Measurements from ENCODE around the gene CAMTA1.

CAMTA1 gene

DNA sequence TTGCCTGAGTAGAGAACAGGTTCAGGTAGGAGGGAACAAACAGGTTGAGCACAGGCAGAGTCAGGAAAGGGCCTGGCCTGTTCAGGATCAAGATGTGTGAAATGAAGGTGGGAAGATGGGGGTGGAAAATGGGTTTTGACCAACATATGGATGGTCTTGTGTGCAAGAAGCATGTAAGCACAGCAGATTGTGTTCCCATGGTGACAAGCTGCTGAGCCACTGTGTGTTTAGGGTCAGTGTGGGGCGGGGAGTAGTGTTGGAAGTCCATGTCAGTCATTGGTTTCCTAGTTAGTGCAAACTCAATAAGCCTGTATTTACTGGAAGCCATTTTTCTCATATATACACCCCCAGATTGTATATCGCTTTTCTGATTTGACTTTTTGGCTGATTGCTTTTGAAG, 111.9 kb downstream of the CAMTA1 start:
- Histone ChIP-seq H3K27ac (ENCODE audit: low read depth, low read length) (no peak overlapping the region), H3K27me3 (ENCODE audit: control insufficient read depth, insufficient read depth, low read length) (no peaks in the 10 kb centered on the region), H3K4me1 (ENCODE audit: control insufficient read depth, insufficient read depth, low read length) (no peaks in the 10 kb centered on the region)

DNA sequence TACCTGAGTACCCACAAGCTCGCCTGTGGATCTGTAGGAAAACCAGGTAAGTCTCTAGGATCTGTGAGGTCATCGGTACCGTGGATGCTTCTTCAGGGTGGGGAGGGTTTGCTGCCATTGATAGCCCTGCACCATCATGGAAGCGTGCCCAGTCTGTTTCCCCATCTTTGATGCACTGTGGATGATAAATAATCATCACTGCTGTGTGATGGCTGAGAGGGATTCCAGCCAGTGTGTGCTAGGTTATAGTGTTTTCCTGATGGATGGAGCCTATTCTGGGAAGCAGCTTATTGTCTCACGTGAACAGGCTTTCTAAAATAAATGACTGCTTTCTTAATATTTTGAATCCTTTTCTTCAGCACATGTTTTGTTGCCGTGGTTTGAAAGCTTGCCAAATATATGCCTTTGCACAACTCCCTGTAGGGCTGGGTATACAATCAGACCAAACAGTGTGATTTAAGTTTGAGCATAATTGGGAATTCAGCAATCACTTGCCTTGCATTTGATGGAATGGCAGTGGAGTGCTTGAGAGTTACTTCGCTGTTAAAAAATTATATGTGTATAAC, 113.8 kb downstream of the CAMTA1 start:
- no peak overlapping the region for H3K4me3 ChIP-seq (ENCODE audit: low read depth, low read length)

More for the DNA sequence above, 111.9 kb downstream of the CAMTA1 start:
- H3K9ac ChIP-seq (ENCODE audit: low read depth, low read length) = no peak overlapping the region
- no peaks in the 10 kb centered on the region for H3K9me3 ChIP-seq (ENCODE audit: control insufficient read depth, insufficient read depth, low read length)
- H3K36me3 ChIP-seq (ENCODE audit: control insufficient read depth, insufficient read depth, low read length) = no peaks in the 10 kb centered on the region
- H3K4me3 ChIP-seq (ENCODE audit: low read depth, low read length) = no peak overlapping the region

DNA sequence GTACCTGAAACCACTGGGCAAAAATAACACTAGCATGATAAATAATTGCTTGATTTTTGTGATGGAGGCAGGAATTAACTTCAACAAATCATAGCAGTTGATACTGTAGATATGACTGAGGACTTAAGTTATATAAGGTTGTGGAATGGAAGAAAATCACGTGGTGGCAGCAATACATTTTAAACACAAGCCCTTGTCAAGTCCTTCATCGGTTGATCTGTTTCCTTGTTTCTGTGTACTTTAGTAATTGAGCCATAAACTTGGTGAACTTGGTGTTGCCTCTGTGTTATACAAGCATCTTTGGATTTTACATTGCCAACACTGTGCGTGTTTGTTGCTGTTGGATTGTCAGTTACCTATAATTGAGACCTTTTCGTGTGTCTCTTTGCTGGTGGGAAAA, 114.4 kb downstream of the CAMTA1 start:
- no peak overlapping the region for H3K27ac ChIP-seq (ENCODE audit: low read depth, low read length)
- no peaks in the 10 kb centered on the region for H3K36me3 ChIP-seq (ENCODE audit: control insufficient read depth, insufficient read depth, low read length)
- no peaks in the 10 kb centered on the region for H3K9me3 ChIP-seq (ENCODE audit: control insufficient read depth, insufficient read depth, low read length)
- no peak overlapping the region for H3K9ac ChIP-seq (ENCODE audit: low read depth, low read length)
- H3K27me3 ChIP-seq (ENCODE audit: control insufficient read depth, insufficient read depth, low read length) = no peaks in the 10 kb centered on the region
- no peak overlapping the region for H3K4me3 ChIP-seq (ENCODE audit: low read depth, low read length)
- no peaks in the 10 kb centered on the region for H3K4me1 ChIP-seq (ENCODE audit: control insufficient read depth, insufficient read depth, low read length)

More for the DNA sequence above, 113.8 kb downstream of the CAMTA1 start:
- Histone ChIP-seq H3K27me3 (ENCODE audit: control insufficient read depth, insufficient read depth, low read length) (no peaks in the 10 kb centered on the region), H3K9me3 (ENCODE audit: control insufficient read depth, insufficient read depth, low read length) (no peaks in the 10 kb centered on the region), H3K4me1 (ENCODE audit: control insufficient read depth, insufficient read depth, low read length) (no peaks in the 10 kb centered on the region), H3K9ac (ENCODE audit: low read depth, low read length) (no peak overlapping the region), H3K27ac (ENCODE audit: low read depth, low read length) (no peak overlapping the region), H3K36me3 (ENCODE audit: control insufficient read depth, insufficient read depth, low read length) (no peaks in the 10 kb centered on the region)

DNA sequence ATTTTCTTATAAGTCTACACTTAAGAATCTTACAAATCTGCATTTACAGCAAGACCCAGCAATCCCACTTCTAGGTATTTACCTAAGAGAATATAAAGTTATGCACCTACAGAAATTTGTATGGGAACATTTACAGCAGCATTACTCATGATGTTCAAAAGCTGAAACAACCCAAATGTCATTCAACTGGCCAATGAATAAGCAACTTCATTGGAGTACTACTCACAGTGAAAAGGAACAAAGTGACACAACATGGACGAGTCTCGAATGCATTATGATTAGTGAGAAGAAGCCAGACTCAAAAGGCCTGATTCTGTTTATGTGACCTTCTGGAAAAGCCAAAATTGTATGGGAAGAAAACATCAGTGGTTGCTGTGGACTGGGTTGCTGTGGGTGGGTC, 116.9 kb downstream of the CAMTA1 start:
- no peaks in the 10 kb centered on the region for H3K36me3 ChIP-seq (ENCODE audit: control insufficient read depth, insufficient read depth, low read length)
- no peak overlapping the region for H3K27ac ChIP-seq (ENCODE audit: low read depth, low read length)
- H3K9ac ChIP-seq (ENCODE audit: low read depth, low read length) = no peak overlapping the region
- peaks cover 9% of the 10 kb centered on the region for H3K4me1 ChIP-seq (ENCODE audit: control insufficient read depth, insufficient read depth, low read length)
- H3K9me3 ChIP-seq (ENCODE audit: control insufficient read depth, insufficient read depth, low read length) = no peaks in the 10 kb centered on the region
- H3K4me3 ChIP-seq (ENCODE audit: low read depth, low read length) = no peak overlapping the region
- no peaks in the 10 kb centered on the region for H3K27me3 ChIP-seq (ENCODE audit: control insufficient read depth, insufficient read depth, low read length)

- H3K4me3 ChIP-seq (ENCODE audit: low read depth, low read length) = no peak overlapping the region
- no peaks in the 10 kb centered on the region for H3K36me3 ChIP-seq (ENCODE audit: control insufficient read depth, insufficient read depth, low read length)
- no peaks in the 10 kb centered on the region for H3K27me3 ChIP-seq (ENCODE audit: control insufficient read depth, insufficient read depth, low read length)
- no peak overlapping the region for H3K9ac ChIP-seq (ENCODE audit: low read depth, low read length)
- no peaks in the 10 kb centered on the region for H3K9me3 ChIP-seq (ENCODE audit: control insufficient read depth, insufficient read depth, low read length)
- peaks cover 13% of the 10 kb centered on the region for H3K4me1 ChIP-seq (ENCODE audit: control insufficient read depth, insufficient read depth, low read length)
- H3K27ac ChIP-seq (ENCODE audit: low read depth, low read length) = no peak overlapping the region
These were observed 119.4 kb downstream of the CAMTA1 start for GRCh38 chr1:6904476-6905170.

- no peaks in the 10 kb centered on the region for H3K36me3 ChIP-seq (ENCODE audit: control insufficient read depth, insufficient read depth, low read length)
- no peak overlapping the region for H3K9ac ChIP-seq (ENCODE audit: low read depth, low read length)
- no peaks in the 10 kb centered on the region for H3K9me3 ChIP-seq (ENCODE audit: control insufficient read depth, insufficient read depth, low read length)
- no peak overlapping the region for H3K27ac ChIP-seq (ENCODE audit: low read depth, low read length)
- H3K4me3 ChIP-seq (ENCODE audit: low read depth, low read length) = no peak overlapping the region
- no peaks in the 10 kb centered on the region for H3K27me3 ChIP-seq (ENCODE audit: control insufficient read depth, insufficient read depth, low read length)
- peaks cover 13% of the 10 kb centered on the region for H3K4me1 ChIP-seq (ENCODE audit: control insufficient read depth, insufficient read depth, low read length)
These were observed 120.1 kb downstream of the CAMTA1 start for GRCh38 chr1:6905331-6905730.

DNA sequence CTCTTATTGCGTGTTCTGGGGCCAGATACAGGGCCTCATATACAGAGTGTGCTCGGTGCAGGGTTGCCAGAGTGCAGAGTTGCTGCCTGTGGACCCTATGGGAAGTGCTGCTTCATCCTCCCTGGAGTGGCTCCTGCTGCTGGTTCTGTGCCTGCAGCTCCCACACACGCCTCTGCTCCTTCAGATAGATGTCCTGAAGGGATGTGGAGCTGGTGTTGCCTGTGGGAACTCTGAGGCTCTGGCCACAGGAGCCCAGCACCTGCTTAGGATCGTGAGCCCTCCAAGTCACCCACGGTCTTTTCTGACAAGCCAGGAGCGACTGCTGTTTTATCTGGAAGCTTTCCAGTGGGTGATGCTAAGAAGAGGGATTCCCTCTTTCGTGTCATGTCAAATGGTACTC, 120.5 kb downstream of the CAMTA1 start:
- Histone ChIP-seq H3K9me3 (ENCODE audit: control insufficient read depth, insufficient read depth, low read length) (no peaks in the 10 kb centered on the region), H3K27me3 (ENCODE audit: control insufficient read depth, insufficient read depth, low read length) (no peaks in the 10 kb centered on the region), H3K36me3 (ENCODE audit: control insufficient read depth, insufficient read depth, low read length) (no peaks in the 10 kb centered on the region), H3K4me1 (ENCODE audit: control insufficient read depth, insufficient read depth, low read length) (peaks cover 13% of the 10 kb centered on the region), H3K4me3 (ENCODE audit: low read depth, low read length) (no peak overlapping the region), H3K27ac (ENCODE audit: low read depth, low read length) (no peak overlapping the region), H3K9ac (ENCODE audit: low read depth, low read length) (no peak overlapping the region)

- H3K9ac ChIP-seq (ENCODE audit: low read depth, low read length) = no peak overlapping the region
- no peaks in the 10 kb centered on the region for H3K27me3 ChIP-seq (ENCODE audit: control insufficient read depth, insufficient read depth, low read length)
- H3K27ac ChIP-seq (ENCODE audit: low read depth, low read length) = no peak overlapping the region
- peaks cover 20% of the 10 kb centered on the region for H3K4me1 ChIP-seq (ENCODE audit: control insufficient read depth, insufficient read depth, low read length)
- H3K4me3 ChIP-seq (ENCODE audit: low read depth, low read length) = no peak overlapping the region
- H3K9me3 ChIP-seq (ENCODE audit: control insufficient read depth, insufficient read depth, low read length) = no peaks in the 10 kb centered on the region
- H3K36me3 ChIP-seq (ENCODE audit: control insufficient read depth, insufficient read depth, low read length) = no peaks in the 10 kb centered on the region
These were observed 121.5 kb downstream of the CAMTA1 start for GRCh38 chr1:6906783-6907182.

GRCh38 chr1:6907201-6907600, 121.9 kb downstream of the CAMTA1 start:
- H3K4me1 ChIP-seq (ENCODE audit: control insufficient read depth, insufficient read depth, low read length) = peaks cover 24% of the 10 kb centered on the region
- no peak overlapping the region for H3K4me3 ChIP-seq (ENCODE audit: low read depth, low read length)
- no peaks in the 10 kb centered on the region for H3K9me3 ChIP-seq (ENCODE audit: control insufficient read depth, insufficient read depth, low read length)
- H3K27me3 ChIP-seq (ENCODE audit: control insufficient read depth, insufficient read depth, low read length) = no peaks in the 10 kb centered on the region
- no peak overlapping the region for H3K9ac ChIP-seq (ENCODE audit: low read depth, low read length)
- no peaks in the 10 kb centered on the region for H3K36me3 ChIP-seq (ENCODE audit: control insufficient read depth, insufficient read depth, low read length)
- H3K27ac ChIP-seq (ENCODE audit: low read depth, low read length) = no peak overlapping the region

DNA sequence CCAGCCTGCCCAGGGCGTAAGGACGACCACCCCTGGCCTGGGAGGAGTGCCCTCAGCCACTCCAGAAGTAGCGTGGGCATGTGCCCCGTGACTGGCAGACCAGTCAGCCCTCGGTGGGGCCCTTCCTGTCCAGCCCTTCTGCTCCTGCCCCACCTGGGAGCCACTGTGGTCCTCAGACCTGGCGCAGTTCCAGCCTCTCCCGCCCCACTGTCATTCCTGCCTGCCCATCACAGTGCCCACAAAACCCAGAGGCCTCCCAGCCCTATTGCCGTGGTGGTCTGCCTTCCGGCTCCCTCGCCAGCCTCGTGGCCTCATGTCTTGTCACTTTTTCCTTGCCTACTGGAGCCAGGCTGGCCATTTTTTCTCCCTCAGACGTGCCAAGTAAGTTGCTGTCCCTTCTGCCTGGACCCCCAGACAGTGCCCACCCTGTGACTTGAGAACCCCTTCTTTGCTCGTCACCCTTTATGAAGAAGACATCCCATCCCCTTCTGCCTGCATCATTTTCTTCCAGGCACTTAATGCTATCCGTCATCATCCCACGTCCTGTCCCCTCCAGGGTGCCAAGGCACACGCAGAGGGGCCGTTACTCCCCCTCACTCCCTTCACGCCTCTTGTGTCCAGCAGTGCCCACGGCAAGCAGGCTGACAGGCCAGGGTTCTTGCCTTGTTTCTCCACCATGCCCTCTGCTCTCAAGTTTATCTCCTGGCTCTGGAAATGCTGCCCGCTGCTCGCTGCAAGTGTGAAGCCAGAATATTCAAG, 122.6 kb downstream of the CAMTA1 start:
- no peaks in the 10 kb centered on the region for H3K36me3 ChIP-seq (ENCODE audit: control insufficient read depth, insufficient read depth, low read length)
- H3K27me3 ChIP-seq (ENCODE audit: control insufficient read depth, insufficient read depth, low read length) = no peaks in the 10 kb centered on the region
- H3K4me3 ChIP-seq (ENCODE audit: low read depth, low read length) = no peak overlapping the region
- no peak overlapping the region for H3K9ac ChIP-seq (ENCODE audit: low read depth, low read length)
- no peaks in the 10 kb centered on the region for H3K9me3 ChIP-seq (ENCODE audit: control insufficient read depth, insufficient read depth, low read length)
- no peak overlapping the region for H3K27ac ChIP-seq (ENCODE audit: low read depth, low read length)
- peaks cover 26% of the 10 kb centered on the region for H3K4me1 ChIP-seq (ENCODE audit: control insufficient read depth, insufficient read depth, low read length)

- Histone ChIP-seq H3K9me3 (ENCODE audit: control insufficient read depth, insufficient read depth, low read length) (no peaks in the 10 kb centered on the region), H3K36me3 (ENCODE audit: control insufficient read depth, insufficient read depth, low read length) (no peaks in the 10 kb centered on the region), H3K4me1 (ENCODE audit: control insufficient read depth, insufficient read depth, low read length) (peaks cover 26% of the 10 kb centered on the region), H3K27me3 (ENCODE audit: control insufficient read depth, insufficient read depth, low read length) (no peaks in the 10 kb centered on the region), H3K9ac (ENCODE audit: low read depth, low read length) (no peak overlapping the region), H3K4me3 (ENCODE audit: low read depth, low read length) (no peak overlapping the region), H3K27ac (ENCODE audit: low read depth, low read length) (no peak overlapping the region)
These were observed 124.1 kb downstream of the CAMTA1 start for GRCh38 chr1:6909401-6909800.

All from HUES48 (cell line).